ENCODE results near the gene AKAP13.

DNA sequence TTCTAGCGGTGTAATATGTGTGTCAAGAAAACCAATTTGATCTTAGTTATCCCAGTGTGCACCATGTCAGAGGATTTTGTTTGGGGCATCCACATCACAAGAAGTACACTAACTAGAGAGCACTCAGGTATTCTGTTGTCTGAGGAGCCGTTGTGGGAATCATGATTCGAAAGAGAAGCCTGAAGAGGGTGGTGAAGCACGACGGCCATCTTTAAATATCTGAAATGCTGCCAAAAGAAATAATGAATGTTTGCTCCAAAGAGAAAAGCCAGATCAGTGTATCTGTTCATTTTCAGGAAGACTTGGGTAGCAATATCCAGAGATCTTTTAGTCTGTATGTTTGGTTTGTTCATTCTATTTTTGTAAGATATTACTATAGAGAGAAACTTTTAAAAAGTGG is 233.7 kb downstream of the AKAP13 start:
- TF ChIP-seq, protein P1, sequence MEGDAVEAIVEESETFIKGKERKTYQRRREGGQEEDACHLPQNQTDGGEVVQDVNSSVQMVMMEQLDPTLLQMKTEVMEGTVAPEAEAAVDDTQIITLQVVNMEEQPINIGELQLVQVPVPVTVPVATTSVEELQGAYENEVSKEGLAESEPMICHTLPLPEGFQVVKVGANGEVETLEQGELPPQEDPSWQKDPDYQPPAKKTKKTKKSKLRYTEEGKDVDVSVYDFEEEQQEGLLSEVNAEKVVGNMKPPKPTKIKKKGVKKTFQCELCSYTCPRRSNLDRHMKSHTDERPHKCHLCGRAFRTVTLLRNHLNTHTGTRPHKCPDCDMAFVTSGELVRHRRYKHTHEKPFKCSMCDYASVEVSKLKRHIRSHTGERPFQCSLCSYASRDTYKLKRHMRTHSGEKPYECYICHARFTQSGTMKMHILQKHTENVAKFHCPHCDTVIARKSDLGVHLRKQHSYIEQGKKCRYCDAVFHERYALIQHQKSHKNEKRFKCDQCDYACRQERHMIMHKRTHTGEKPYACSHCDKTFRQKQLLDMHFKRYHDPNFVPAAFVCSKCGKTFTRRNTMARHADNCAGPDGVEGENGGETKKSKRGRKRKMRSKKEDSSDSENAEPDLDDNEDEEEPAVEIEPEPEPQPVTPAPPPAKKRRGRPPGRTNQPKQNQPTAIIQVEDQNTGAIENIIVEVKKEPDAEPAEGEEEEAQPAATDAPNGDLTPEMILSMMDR (IDR thresholded peaks at IDR 0.05; ENCODE audit: low read depth, low read length): no peak
- TF ChIP-seq EZH2phosphoT487 (IDR thresholded peaks at IDR 0.05; ENCODE audit: low read depth): no peak

Measured in OCI-LY3 (cell line).